GM19193 (cell line): ENCODE results near the gene TKFC.

Experiments
- POLR2A ChIP-seq: IDR thresholded peaks from 4 replicates; pipeline ENCODE4 v1.6.1; 2011; ENCODE audit not compliant: insufficient read depth, insufficient read length; ENCODE audit errors: extremely low read depth

The TKFC gene

DNA sequence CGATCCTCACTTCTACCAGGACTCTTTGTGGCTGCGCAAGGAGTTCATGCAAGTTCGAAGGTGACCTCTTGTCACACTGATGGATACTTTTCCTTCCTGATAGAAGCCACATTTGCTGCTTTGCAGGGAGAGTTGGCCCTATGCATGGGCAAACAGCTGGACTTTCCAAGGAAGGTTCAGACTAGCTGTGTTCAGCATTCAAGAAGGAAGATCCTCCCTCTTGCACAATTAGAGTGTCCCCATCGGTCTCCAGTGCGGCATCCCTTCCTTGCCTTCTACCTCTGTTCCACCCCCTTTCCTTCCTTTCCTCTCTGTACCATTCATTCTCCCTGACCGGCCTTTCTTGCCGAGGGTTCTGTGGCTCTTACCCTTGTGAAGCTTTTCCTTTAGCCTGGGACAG lies 35.6 kb downstream of the TKFC start:
- TF ChIP-seq POLR2A: no peak

DNA sequence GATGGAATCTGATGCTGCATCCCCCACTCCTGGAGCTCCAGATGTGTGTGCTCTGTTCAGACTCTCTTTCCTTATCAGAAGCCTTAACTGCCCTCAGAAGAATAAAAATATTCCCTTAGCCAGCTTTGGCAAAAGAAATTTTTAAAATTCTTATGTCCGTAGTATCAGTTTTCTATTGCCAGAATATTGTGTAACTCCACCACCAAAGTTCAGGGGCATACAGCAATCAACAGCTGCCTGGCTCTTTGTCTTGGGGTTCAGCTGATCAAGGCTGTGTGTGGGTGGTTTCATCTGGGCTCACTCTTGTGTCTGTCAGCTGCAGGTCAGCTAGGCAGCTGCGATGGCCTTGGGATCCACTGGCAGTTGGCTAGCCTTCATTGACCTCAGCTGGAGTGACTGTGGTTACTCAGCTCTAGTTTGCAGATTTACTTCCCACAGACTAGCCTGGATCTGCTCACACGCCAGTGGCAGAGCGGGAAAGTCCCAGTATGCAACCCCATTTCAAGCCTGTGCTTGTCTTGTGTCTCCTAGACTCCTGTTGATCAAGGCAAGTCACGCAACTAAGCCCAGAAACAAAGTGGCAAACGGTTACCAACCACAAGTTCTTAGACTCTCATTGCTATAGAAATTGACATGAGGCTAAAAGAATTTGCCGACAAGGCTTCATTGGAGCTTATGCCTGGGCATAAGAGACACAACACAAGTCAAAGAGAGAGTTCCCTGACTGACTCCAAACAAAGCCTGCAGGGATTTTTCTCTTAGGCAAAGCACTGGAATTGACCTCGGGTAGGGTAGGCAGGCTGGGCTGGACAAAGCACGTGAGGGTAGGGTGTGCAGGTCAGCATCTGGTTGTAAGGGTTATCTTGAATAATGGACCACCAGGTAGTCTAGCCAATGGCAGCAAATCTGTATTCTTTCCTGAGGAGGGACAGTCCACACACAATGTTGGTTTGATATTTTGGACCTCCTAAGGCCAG lies 36.6 kb downstream of the TKFC start:
- no peak for TF ChIP-seq POLR2A

DNA sequence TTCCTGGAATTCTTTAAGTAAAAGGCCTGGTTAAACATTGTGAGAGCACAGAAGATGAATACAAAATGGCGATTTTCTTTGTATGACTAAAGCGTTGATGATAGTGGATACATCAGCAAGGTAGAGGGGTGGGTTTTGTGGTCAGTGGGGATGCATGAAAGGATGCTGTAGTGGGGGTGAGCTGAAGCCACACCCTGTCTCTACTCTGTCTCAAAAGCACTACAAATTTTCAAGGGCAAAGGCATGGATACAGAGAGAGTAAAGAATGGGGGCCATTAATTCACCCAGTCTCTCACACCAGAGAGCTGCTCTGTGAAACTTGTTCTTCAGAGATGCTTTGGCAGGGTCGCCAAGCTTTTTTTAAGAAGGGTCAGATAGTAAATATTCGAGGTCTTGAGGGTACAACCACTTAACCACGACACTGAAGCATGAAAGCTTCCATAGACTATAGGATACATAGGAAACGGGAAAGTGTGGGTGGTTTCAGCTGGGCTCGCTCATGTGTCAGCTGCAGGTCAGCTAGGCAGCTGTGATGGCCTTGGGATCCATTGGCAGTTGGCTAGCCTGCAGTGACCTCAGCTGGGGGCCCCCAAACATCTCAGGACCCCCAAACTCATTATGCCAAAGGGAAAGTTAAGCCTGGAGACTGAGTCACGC lies 37.4 kb downstream of the TKFC start:
- no peak for TF ChIP-seq POLR2A

GRCh38 chr11:61372659-61373420 lies 39.8 kb downstream of the TKFC start:
- no peak for TF ChIP-seq POLR2A

GRCh38 chr11:61375761-61376108 lies 42.7 kb downstream of the TKFC start:
- TF ChIP-seq POLR2A: no peak

GRCh38 chr11:61377461-61378160 lies 44.6 kb downstream of the TKFC start:
- no peak for TF ChIP-seq POLR2A

- TF ChIP-seq POLR2A: no peak
Observed at GRCh38 chr11:61378713-61379313, 45.8 kb downstream of the TKFC start.

- no peak for TF ChIP-seq POLR2A
Observed at GRCh38 chr11:61380884-61381283, 47.9 kb downstream of the TKFC start.

- no peak for TF ChIP-seq POLR2A
Observed at GRCh38 chr11:61384271-61385242, 51.5 kb downstream of the TKFC start.

DNA sequence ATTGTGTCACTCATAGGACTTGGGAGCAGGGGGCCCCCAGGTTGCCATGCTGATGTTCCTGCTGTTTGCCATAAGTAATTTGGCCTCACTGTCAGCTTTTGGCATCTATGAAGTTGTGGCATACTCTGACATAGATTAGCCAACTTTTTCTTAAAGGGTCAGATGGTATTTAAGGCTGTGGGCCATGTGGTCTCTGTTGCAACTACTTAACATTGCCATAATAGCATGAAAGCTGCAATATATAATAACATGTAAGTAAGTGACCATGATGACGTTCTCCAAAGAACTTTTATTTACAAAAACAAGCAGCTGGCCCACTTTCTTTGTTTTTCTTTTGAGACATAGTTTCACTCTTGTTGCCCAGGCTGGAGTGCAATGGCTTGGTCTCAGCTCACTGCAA lies 57.1 kb downstream of the TKFC start:
- TF ChIP-seq POLR2A: no peak

DNA sequence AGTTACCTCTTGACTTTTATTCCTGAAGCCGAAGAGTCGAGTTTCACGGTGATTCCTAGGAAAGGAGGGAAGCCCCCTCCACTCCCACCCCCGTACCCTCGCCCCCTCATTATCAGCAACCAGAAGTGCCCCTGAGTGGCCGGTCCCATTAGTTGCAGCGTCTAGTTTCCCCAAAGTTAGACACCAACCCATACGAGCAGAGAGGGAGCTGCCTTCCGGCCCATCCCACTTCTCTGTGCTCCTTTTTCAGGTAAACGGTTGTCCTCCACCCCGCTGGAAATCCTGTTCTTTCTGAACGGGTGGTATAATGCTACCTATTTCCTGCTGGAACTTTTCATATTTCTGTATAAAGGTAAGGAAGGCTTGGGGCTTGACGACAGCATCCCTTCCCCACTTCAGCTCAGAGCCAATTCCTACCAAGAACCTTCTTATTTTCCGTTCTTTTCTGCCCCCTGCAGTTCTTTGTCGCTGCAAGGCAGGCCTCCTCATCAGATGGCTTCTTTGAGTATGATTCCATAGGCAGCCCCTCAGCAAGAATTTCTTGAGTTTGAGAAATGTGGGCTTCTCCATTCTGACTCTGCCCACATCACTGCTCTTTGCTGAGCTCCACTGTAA lies 60.1 kb downstream of the TKFC start:
- no peak for TF ChIP-seq POLR2A
